ENCODE measurements around the gene HAVCR1.

The HAVCR1 gene

DNA sequence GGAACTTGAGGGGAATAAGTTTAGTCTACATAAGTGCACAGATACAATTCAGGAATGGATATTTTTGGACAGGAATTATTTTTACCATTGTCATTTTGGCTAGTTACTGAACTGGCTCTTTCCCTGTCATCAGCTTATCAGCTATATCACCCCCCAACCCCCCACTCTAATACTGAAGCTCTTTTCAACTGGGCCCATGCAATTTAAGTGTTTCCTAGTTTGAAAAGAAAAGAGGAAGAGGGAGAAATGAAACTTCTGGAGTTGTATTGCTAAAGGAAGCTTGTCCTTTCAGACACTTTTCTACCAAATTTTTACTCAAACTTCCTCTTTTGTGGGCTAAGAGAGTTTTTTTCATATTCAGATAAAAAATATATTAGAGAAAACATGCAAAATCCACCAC is 77.4 kb downstream of the HAVCR1 start:
- no peak for DNase-seq
